Immature natural killer cell (primary cell): Measurements from ENCODE around the gene CD74. TPM values are rescaled to one million over a fixed set of nuclear protein-coding genes. Genes with fewer than 3 reads are reported as not detected.
"Not testable (repeated sequence)": the region's sequence is repeated elsewhere in the genome, so short reads cannot be mapped to it uniquely, and the experiment has no call there.

Experiments
- DNase-seq, 3 donors: peaks; one replicate each; pipeline ENCODE4 v3.0.0; 2022; ENCODE audit warnings: mixed read lengths in 1 of 3
- H3K27ac Mint-ChIP-seq, 6 donors: one replicate each; pipeline ENCODE4 v1.8.0; 2020; ENCODE audit warnings: mixed read lengths in 6 of 6, mild to moderate bottlenecking in 5 of 6, inconsistent platforms in 4 of 6, moderate library complexity in 3 of 6
- H3K27me3 Mint-ChIP-seq, 3 donors: one replicate each; pipeline ENCODE4 v1.8.0; 2020 to 2021; ENCODE audit warnings: low read depth in 3 of 3, mild to moderate bottlenecking in 3 of 3, mixed read lengths in 3 of 3, moderate library complexity in 3 of 3, inconsistent platforms in 1 of 3
- H3K36me3 Mint-ChIP-seq, 3 donors: one replicate each; pipeline ENCODE4 v1.8.0; 2020; ENCODE audit warnings: mixed read lengths in 3 of 3, inconsistent platforms in 2 of 3, mild to moderate bottlenecking in 2 of 3
- H3K4me1 Mint-ChIP-seq, 2 donors: one replicate each; pipeline ENCODE4 v1.8.0; 2020; ENCODE audit warnings: inconsistent platforms in 2 of 2, mild to moderate bottlenecking in 2 of 2, mixed read lengths in 2 of 2, moderate library complexity in 1 of 2
- H3K4me3 Mint-ChIP-seq, 5 donors: one replicate each; pipeline ENCODE4 v1.8.0; 2020; ENCODE audit warnings: mild to moderate bottlenecking in 5 of 5, mixed read lengths in 5 of 5, inconsistent platforms in 3 of 5, moderate library complexity in 3 of 5
- H3K9me3 Mint-ChIP-seq, 6 donors: one replicate each; pipeline ENCODE4 v1.8.0; 2020; ENCODE audit warnings: mild to moderate bottlenecking in 6 of 6, mixed read lengths in 6 of 6, inconsistent platforms in 4 of 6, moderate library complexity in 3 of 6
- polyA plus RNA-seq, 3 donors: library from polyadenylated mRNA; unstranded; fragments of 300-500 nt; fragmentation: Illumina TruSeq; gene quantifications; one replicate each; pipeline ENCODE4 v1.2.3, GENCODE V29; 2021

Gene CD74
- polyA plus RNA-seq: 1,000 to 10,000 TPM in 2 of 3 donors, 100 to 1,000 TPM in 1; 982 to 1,268 (median 1,061) TPM

DNA sequence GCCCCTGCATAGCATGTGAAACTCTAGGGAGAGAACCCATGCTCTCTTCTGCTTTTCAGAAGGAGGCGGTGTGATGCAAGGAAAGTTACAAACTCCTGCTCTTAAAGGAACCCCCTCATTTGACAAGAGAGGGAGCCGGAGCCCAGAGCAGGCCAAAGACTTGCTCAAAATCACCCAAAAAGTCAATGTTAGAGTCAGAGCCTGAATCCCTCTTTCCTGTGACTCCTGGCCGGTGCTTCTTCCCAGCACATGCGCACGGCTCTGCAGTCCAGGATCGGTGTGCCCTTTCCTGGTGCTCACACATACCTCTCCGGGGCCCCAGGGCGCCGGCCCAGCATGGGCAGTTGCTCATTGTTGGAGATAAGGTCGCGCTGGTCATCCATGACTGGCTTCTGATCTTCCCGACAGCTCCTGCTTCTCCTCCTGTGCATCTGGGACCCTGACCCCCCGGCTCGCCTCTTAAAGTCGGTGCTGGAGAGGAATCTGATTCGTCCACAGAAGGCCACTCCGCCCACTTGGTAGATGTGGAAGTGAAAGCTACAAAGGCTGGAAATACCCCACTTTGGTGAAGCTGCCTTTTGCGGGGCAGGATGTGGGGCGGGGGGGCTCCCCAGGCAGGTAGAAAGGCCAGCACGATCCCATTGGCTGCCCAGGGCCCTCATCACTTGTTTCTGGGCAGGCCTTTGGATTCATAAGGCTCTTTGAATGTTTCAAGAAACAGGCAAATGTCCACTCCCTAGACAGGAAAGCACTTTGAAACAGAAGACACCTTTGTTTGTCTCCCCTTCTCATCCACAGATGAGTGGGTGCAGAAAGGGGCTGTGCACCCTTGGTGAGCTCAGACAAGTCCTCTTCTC, at the start of gene CD74:
Gene CD74, minus strand, starts transcription at position 592 of the 857 bp plus-strand sequence. Its CDS starts 161 bp downstream, at position 431.
- peak; percentile 93 to 95 (median 94) for DNase-seq
- Mint-ChIP-seq H3K4me1 (peaks cover 59 to 65% of the 10 kb centered on the region in 2 donors), H3K27ac (peak within 1 kb of the TSS; percentile 98 to 100 (median 99)), H3K27me3 (peaks cover 13 to 25% (median 15%) of the 10 kb centered on the region in 3 donors), H3K36me3 (no peaks in the 10 kb centered on the region), H3K4me3 (peak within 1 kb of the TSS; percentile 91 to 97 (median 97)), H3K9me3 (no peaks in the 10 kb centered on the region)

DNA sequence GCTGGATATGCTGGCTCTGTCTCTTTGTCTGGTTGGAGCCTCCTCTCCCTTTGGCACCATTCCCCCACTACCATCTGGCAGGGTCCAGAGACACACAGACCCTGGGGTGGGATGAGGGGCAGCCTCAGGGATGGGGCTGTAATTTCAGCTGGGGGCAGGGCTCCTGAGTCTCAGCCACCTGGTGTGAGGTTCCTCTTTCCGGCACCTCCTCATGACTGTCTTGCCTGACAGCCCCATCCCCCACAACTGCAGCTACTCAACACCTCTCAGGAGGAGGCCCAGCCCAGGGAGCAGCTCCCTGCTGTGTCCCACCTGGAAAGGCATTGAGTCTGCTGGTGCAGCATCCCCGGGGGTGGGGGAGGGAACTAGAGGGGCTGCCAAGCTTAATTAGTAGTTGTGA, 48.5 kb upstream of the CD74 start:
- no peak for DNase-seq
- no peaks in the 10 kb centered on the region for H3K9me3 Mint-ChIP-seq
- no peak overlapping the region for H3K4me3 Mint-ChIP-seq
- H3K4me1 Mint-ChIP-seq: peaks cover 6 to 12% of the 10 kb centered on the region in 2 donors
- H3K27me3 Mint-ChIP-seq: peaks cover 0 to 4% (median 4%) of the 10 kb centered on the region in 3 donors
- H3K36me3 Mint-ChIP-seq: no peaks in the 10 kb centered on the region
- H3K27ac Mint-ChIP-seq: no peak overlapping the region

DNA sequence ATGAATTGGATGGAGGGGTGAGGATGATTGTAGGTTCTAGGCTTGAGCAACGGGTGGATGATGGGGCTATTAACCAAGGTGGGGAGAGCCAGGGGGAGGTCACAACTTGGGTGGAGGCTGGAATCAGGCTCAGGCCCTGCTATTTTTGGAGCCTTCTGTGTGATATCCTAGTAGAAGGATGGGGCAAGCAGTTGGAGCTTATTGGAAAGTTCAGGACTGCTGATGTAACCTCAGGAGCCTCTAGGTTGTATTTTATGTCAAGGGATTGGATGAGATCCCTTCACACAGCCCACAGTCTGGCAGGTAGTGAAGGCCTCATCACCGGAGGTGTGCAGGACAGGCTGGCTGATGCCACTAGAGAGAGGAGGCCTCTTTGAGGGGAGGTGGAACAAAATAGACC, 48.1 kb upstream of the CD74 start:
- Mint-ChIP-seq H3K9me3 (no peaks in the 10 kb centered on the region), H3K4me3 (no peak overlapping the region)
- no peak for DNase-seq

DNA sequence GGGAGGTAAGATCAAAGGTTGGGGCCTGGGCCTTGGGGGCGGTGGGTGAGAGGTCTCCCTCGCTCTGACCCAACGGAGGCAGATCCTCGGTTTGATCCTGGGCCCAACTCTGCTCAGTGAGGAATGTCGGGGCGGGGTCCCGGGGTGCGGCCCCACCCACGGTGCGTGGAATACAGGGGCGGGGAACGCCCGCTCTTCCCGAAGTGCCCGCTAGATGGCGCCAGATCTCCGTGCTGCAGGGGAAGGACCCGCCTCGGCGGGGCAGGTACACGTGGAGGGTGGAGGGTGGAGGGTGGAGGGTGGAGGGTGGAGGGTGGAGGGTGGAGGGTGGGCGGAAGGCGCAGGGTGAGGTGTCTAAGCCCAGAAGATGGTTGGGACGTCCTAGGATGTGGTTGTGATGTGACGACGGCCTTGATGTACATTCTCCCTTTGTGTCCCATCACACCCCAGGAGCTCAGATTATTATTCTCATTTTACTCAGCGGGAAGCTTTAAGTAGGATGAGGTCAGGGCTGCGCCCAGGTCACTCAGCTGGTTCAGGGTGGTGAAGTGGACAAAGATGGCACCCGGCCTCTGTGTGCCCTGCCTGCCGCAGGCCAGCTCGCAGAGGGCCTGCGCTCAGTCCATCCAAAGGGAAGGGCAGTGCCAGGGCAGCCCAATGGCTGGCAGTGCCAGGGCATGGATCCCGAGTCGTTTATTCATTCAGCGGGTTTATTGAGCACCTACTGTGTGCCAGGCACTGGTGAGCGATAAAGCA, 46.3 kb upstream of the CD74 start:
- H3K27ac Mint-ChIP-seq: peak overlapping the region in 4 of 6 donors; percentile 35 to 68 (median 50)
- peak; percentile 73 to 81 (median 78) for DNase-seq
- peaks cover 0 to 4% (median 4%) of the 10 kb centered on the region in 3 donors for H3K27me3 Mint-ChIP-seq
- H3K4me3 Mint-ChIP-seq: peak overlapping the region in 2 of 5 donors; percentile 33 to 56
- H3K36me3 Mint-ChIP-seq: no peaks in the 10 kb centered on the region
- no peaks in the 10 kb centered on the region for H3K9me3 Mint-ChIP-seq
- H3K4me1 Mint-ChIP-seq: peaks cover 6 to 12% of the 10 kb centered on the region in 2 donors

More for the DNA sequence above, 48.1 kb upstream of the CD74 start:
- H3K4me1 Mint-ChIP-seq: peaks cover 6 to 12% of the 10 kb centered on the region in 2 donors
- peaks cover 0 to 4% (median 4%) of the 10 kb centered on the region in 3 donors for H3K27me3 Mint-ChIP-seq
- peak overlapping the region in 4 of 6 donors; percentile 3 to 43 (median 32) for H3K27ac Mint-ChIP-seq
- H3K36me3 Mint-ChIP-seq: no peaks in the 10 kb centered on the region

GRCh38 chr5:150457562-150458240, 45.0 kb upstream of the CD74 start:
- Mint-ChIP-seq H3K4me3 (peak overlapping the region in 2 of 5 donors; percentile 8 to 20), H3K36me3 (no peaks in the 10 kb centered on the region), H3K27me3 (peaks cover 0 to 4% (median 4%) of the 10 kb centered on the region in 3 donors), H3K27ac (peak overlapping the region in 1 of 6 donors; percentile 25), H3K9me3 (no peaks in the 10 kb centered on the region), H3K4me1 (peaks cover 6 to 12% of the 10 kb centered on the region in 2 donors)
- DNase-seq: no peak

DNA sequence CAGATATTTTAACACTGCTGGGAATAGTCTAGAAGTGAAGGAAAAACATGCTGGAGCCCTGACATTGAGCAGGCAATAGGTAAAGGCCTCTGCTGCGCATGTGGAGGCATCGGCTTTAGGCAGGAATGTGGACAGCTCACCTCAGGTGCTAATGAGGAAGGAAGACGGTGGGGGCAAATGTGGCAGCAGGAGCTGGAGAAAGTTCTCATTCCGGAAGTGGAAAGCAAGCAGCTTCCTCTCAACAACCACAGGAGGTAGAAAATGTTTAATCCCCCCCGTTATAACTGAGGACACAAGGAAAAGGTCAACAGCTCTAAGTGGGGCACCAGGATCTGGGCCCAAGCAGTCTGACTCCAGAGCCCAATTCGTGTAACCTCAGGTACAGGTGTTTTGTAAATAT, 44.4 kb upstream of the CD74 start:
- Mint-ChIP-seq H3K36me3 (no peaks in the 10 kb centered on the region), H3K27ac (peak overlapping the region in 1 of 6 donors; percentile 25)

DNA sequence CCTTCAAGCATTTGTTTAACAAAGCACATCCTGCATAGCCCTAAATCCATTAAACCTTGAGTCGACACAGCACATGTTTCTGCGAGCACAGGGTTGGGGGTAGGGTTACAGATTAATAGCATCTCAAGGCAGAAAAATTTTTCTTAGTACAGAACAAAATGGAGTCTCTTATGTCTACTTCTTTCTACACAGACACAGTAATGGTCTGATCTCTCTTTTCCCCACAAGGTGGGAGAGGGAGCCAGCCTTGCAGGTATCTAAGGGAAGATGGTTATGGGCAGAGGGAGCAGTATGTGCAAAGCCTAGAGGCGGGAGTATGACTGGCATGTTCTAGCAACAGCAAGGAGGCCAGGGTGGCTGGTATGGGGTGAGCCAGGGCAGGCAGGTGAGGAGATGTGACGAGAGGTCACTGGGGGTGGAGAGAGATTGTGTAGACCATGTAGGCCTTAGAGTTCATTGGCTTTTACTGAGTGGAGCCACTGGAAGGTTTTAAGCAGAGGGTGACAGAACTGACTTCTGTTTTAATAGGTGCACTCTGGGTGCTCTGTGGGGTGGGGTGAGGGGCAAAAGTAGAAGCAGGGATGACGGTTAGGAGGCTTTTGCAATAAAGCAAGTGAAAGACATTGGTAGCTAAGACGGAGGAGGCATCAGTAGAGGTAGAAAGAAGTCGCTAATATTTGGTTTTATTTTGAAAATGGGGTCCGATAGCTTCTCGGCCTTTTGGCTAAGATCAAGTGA, 42.0 kb upstream of the CD74 start:
- DNase-seq: no peak
- peaks cover 0 to 4% (median 3%) of the 10 kb centered on the region in 3 donors for H3K27me3 Mint-ChIP-seq
- no peaks in the 10 kb centered on the region for H3K36me3 Mint-ChIP-seq
- no peak overlapping the region for H3K27ac Mint-ChIP-seq
- no peaks in the 10 kb centered on the region for H3K9me3 Mint-ChIP-seq
- peaks cover 11 to 14% of the 10 kb centered on the region in 2 donors for H3K4me1 Mint-ChIP-seq
- no peak overlapping the region for H3K4me3 Mint-ChIP-seq

More for the DNA sequence above, 44.4 kb upstream of the CD74 start:
- Mint-ChIP-seq H3K27me3 (peaks cover 0 to 4% (median 2%) of the 10 kb centered on the region in 3 donors), H3K4me1 (peaks cover 6 to 12% of the 10 kb centered on the region in 2 donors), H3K9me3 (no peaks in the 10 kb centered on the region), H3K4me3 (peak overlapping the region in 1 of 5 donors; percentile 21)
- no peak for DNase-seq

- peaks cover 14 to 17% of the 10 kb centered on the region in 2 donors for H3K4me1 Mint-ChIP-seq
- not testable (repeated sequence) for H3K27ac Mint-ChIP-seq, H3K36me3 Mint-ChIP-seq, H3K27me3 Mint-ChIP-seq, DNase-seq, H3K9me3 Mint-ChIP-seq, H3K4me3 Mint-ChIP-seq
Observed at GRCh38 chr5:150454027-150454426, 41.3 kb upstream of the CD74 start.

GRCh38 chr5:150452914-150453313, 40.2 kb upstream of the CD74 start:
- peaks cover 24 to 25% of the 10 kb centered on the region in 2 donors for H3K4me1 Mint-ChIP-seq
- H3K9me3 Mint-ChIP-seq: no peaks in the 10 kb centered on the region
- no peak overlapping the region for H3K27ac Mint-ChIP-seq
- H3K27me3 Mint-ChIP-seq: peaks cover 0 to 8% (median 6%) of the 10 kb centered on the region in 3 donors
- DNase-seq: no peak
- H3K4me3 Mint-ChIP-seq: no peak overlapping the region
- peaks cover 0 to 3% (median 0%) of the 10 kb centered on the region in 3 donors for H3K36me3 Mint-ChIP-seq

GRCh38 chr5:150451594-150451993, 38.9 kb upstream of the CD74 start:
- Mint-ChIP-seq H3K9me3 (no peaks in the 10 kb centered on the region), H3K4me3 (no peak overlapping the region), H3K27ac (no peak overlapping the region), H3K36me3 (peaks cover 6 to 16% (median 8%) of the 10 kb centered on the region in 3 donors), H3K27me3 (peaks cover 0 to 10% (median 6%) of the 10 kb centered on the region in 3 donors), H3K4me1 (peaks cover 31 to 33% of the 10 kb centered on the region in 2 donors)
- no peak for DNase-seq

GRCh38 chr5:150449517-150450339, 37.0 kb upstream of the CD74 start, which contains the start of gene RPS14:
RPS14 (minus strand) TSS chr5:150449739; CDS start chr5:150447733, 2,006 bp downstream.
- Mint-ChIP-seq H3K4me3 (peak within 1 kb of the TSS; percentile 91 to 100 (median 99)), H3K4me1 (peaks cover 39 to 46% of the 10 kb centered on the region in 2 donors), H3K27ac (peak within 1 kb of the TSS; percentile 99 to 100 (median 100)), H3K27me3 (peaks cover 0 to 10% (median 7%) of the 10 kb centered on the region in 3 donors), H3K9me3 (no peaks in the 10 kb centered on the region), H3K36me3 (peaks cover 18 to 33% (median 19%) of the 10 kb centered on the region in 3 donors)
- DNase-seq: peak; percentile 94 to 96 (median 96)
